DMS114 treated with DMSO at 0.1 percent for 48 hours (cell line): ENCODE results near the gene MLPH.

Experiments
- DNase-seq: peaks from one replicate; lab custom pipeline; 2025; ENCODE audit not compliant: unreplicated experiment; lab: John Stamatoyannopoulos, UW

Gene MLPH, protein sequence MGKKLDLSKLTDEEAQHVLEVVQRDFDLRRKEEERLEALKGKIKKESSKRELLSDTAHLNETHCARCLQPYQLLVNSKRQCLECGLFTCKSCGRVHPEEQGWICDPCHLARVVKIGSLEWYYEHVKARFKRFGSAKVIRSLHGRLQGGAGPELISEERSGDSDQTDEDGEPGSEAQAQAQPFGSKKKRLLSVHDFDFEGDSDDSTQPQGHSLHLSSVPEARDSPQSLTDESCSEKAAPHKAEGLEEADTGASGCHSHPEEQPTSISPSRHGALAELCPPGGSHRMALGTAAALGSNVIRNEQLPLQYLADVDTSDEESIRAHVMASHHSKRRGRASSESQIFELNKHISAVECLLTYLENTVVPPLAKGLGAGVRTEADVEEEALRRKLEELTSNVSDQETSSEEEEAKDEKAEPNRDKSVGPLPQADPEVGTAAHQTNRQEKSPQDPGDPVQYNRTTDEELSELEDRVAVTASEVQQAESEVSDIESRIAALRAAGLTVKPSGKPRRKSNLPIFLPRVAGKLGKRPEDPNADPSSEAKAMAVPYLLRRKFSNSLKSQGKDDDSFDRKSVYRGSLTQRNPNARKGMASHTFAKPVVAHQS

GRCh38 chr2:237486819-237487448 is at the start of gene MLPH:
MLPH (plus strand) TSS chr2:237487251; CDS start chr2:237493427, 6,176 bp downstream.
- DNase-seq: no peak

- DNase-seq: no peak
Measured at GRCh38 chr2:237437566-237437965, 49.5 kb upstream of the MLPH start.

GRCh38 chr2:237438080-237438940 is 48.7 kb upstream of the MLPH start:
- DNase-seq: no peak

GRCh38 chr2:237440819-237441281 is 46.2 kb upstream of the MLPH start:
- no peak for DNase-seq

- no peak for DNase-seq
Measured at GRCh38 chr2:237441605-237442274, 45.3 kb upstream of the MLPH start.

DNA sequence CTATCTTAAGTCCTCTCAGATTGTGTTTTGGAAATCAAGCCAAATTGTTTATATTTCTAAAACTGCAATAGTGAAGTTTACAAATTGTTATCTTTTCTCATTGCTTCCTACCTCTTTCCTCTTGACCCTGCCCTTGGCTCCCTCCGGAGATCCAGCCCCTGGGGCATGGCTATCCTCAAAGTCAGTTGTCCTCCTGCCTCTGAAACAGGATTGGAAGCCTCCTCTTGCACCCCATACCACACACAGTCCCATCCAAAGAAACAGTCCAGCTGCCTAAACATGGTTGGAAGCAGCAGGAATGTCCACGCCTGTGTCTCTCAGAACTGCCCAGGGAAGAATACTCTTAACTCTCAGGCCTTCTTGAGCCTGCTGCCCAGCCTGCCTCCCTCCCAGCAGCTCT is 43.0 kb upstream of the MLPH start:
- DNase-seq: no peak

GRCh38 chr2:237445611-237446337 is 41.3 kb upstream of the MLPH start:
- DNase-seq: no peak

DNA sequence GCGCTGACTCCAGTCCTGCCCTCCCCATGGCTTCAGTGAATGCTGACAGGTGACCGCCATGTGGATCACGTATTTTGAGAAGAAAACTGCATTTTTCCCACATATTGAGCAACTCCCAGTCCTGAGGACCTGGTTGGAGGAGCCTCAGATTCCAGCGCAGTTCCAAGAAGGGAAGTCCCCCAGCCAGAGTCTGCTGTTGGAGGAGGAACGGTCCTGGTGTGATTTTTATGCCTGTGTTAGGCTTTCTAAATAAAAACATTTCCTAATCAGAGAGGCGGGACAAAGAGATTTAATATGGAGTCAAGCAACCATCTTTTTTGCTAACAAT is 40.7 kb upstream of the MLPH start:
- no peak for DNase-seq

GRCh38 chr2:237447496-237447895 is 39.6 kb upstream of the MLPH start:
- DNase-seq: no peak

DNA sequence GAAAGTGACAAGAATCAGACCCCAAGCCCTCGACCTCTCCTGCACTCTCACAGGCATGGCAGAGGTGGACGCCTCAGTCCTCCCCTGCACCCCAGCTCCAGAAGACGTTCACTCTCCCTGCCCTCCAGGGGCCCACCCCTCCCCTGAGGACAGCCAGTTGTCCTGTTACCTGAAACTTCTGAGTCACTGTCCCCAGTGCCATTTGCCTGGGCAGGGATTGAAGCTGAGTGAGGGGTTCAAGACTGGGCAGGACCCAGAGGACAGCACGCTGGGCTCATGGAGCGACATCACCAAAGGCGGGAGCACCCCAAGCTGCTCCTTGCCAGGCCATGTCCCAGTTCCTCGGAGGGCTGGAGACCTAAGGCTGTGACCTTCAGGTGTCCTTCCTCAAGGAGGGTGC is 38.9 kb upstream of the MLPH start:
- DNase-seq: no peak

DNA sequence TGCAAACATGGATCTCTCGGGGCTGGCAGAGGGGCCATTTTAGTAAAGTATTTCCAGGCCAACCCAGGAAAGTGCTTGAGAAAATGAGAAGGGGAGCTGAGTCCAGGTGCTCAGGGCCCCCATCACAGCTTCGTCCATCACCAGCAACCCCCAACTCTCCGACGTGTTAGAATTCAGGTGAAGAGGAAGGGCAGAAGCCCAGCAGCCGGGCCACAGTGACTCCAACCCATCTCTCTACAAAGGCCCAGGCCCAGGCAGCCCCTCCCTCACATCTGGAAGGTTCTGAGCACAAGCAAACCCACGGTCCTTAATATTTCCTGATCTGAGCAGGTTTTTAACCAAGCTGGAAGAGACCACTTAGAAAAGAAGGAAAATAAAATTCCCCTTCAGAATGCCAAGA is 38.4 kb upstream of the MLPH start:
- DNase-seq: no peak

GRCh38 chr2:237449193-237449881 is 37.7 kb upstream of the MLPH start:
- DNase-seq: no peak

DNA sequence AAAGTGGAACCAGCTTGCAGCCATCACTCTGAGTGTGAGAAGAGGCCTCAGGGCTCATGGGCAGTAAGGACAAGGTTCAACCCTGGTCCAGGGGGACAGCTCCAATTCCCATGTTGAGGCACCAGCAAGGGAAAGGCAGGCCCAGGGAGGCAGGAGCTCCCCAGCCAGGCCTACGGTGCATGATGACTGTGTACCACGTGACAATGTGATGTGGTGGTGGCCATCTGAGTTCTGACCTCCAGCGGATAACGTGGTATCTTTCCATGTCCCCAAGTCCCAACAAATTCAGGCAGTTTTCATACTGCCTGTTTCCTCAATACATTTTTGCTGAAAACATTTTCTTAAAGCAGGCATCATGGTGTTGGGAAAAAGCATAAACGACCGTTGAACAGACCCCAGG is 36.9 kb upstream of the MLPH start:
- no peak for DNase-seq

GRCh38 chr2:237450583-237450982 is 36.5 kb upstream of the MLPH start:
- no peak for DNase-seq

GRCh38 chr2:237451643-237452469 is 35.2 kb upstream of the MLPH start:
- no peak for DNase-seq

- DNase-seq: no peak
Measured at GRCh38 chr2:237452861-237453260, 34.2 kb upstream of the MLPH start.

- no peak for DNase-seq
Measured at GRCh38 chr2:237453671-237454070, 33.4 kb upstream of the MLPH start.

- DNase-seq: no peak
Measured at GRCh38 chr2:237455764-237456163, 31.3 kb upstream of the MLPH start.
